Bronchial epithelial cell (primary cell): Measurements from ENCODE around the gene CTSS. TPM values are rescaled to one million over a fixed set of nuclear protein-coding genes. Genes with fewer than 3 reads are reported as not detected.
"Not testable (repeated sequence)": the region's sequence is repeated elsewhere in the genome, so short reads cannot be mapped to it uniquely, and the experiment has no call there.

Source experiments
- DNase-seq: peaks from one replicate; pipeline ENCODE4 v3.0.0-alpha.2; 2010; ENCODE audit warnings: low read depth
- FAIRE-seq: peaks from 2 replicates; lab custom pipeline; 2011; peaks lifted over from hg19 to GRCh38; lab: Jason Lieb, UNC
- H3K27me3 ChIP-seq: 2 replicates; pipeline ENCODE4 v1.5.1; 2011; ENCODE audit warnings: low read length; ENCODE audit not compliant: control insufficient read depth, insufficient read depth
- H3K36me3 ChIP-seq: 2 replicates; pipeline ENCODE4 v1.5.1; 2011; ENCODE audit warnings: low read length; ENCODE audit not compliant: control insufficient read depth, insufficient read depth
- H3K4me3 ChIP-seq: 2 replicates; pipeline ENCODE4 v1.5.1; 2011; ENCODE audit warnings: mild to moderate bottlenecking, low read depth, low read length, control low read depth
- total RNA-seq: library from RNA; depleted of rRNA; stranded (reverse); fragments of >200 nt; gene quantifications from 2 replicates; pipeline ENCODE4 v1.2.1, GENCODE V29; 2014
- TF ChIP-seq, protein P1 (sequence below): IDR thresholded peaks from 2 replicates; pipeline ENCODE4 v1.5.1; 2011; ENCODE audit warnings: mild to moderate bottlenecking, moderate library complexity, low read length, control low read depth, inconsistent platforms; ENCODE audit not compliant: insufficient read depth, severe bottlenecking

CTSS gene
- total RNA-seq, 1 donor from 2014 or later: 0.53 TPM

- H3K36me3 ChIP-seq: no peaks in the 10 kb centered on the region
- no peaks in the 10 kb centered on the region for H3K27me3 ChIP-seq
- DNase-seq: no peak
- FAIRE-seq: no peak
- H3K4me3 ChIP-seq: no peak overlapping the region
- TF ChIP-seq, protein P1, sequence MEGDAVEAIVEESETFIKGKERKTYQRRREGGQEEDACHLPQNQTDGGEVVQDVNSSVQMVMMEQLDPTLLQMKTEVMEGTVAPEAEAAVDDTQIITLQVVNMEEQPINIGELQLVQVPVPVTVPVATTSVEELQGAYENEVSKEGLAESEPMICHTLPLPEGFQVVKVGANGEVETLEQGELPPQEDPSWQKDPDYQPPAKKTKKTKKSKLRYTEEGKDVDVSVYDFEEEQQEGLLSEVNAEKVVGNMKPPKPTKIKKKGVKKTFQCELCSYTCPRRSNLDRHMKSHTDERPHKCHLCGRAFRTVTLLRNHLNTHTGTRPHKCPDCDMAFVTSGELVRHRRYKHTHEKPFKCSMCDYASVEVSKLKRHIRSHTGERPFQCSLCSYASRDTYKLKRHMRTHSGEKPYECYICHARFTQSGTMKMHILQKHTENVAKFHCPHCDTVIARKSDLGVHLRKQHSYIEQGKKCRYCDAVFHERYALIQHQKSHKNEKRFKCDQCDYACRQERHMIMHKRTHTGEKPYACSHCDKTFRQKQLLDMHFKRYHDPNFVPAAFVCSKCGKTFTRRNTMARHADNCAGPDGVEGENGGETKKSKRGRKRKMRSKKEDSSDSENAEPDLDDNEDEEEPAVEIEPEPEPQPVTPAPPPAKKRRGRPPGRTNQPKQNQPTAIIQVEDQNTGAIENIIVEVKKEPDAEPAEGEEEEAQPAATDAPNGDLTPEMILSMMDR: no peak
Measured at GRCh38 chr1:150775276-150775675, 9.7 kb upstream of the CTSS start.

GRCh38 chr1:150772326-150772725 is 6.7 kb upstream of the CTSS start:
- TF ChIP-seq, protein P1: no peak
- DNase-seq: no peak
- Histone ChIP-seq H3K36me3 (no peaks in the 10 kb centered on the region), H3K4me3 (no peak overlapping the region), H3K27me3 (no peaks in the 10 kb centered on the region)
- FAIRE-seq: no peak

DNA sequence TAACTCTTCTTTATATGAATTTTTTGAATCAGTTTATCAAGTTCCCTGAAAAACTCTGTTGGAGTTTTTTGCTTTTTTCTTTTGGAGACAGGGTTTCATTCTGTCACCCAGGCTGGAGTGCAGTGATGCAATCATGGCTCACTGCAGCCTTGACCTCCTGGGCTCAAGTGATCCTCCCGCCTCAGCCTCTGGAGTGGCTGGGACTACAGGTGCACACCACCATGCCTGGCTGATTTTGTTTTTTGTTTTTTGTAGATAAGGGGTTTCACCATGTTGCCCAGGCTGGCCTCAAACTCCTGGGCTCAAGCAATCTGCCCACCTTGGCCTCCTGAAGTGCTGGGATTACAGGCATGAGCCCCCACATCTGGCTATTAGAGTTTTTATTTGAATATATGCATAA is 2.1 kb upstream of the CTSS start:
- FAIRE-seq, DNase-seq, H3K36me3 ChIP-seq, H3K4me3 ChIP-seq, H3K27me3 ChIP-seq: not testable (repeated sequence)

- not testable (repeated sequence) for H3K4me3 ChIP-seq, DNase-seq, H3K27me3 ChIP-seq, FAIRE-seq, H3K36me3 ChIP-seq
Measured at GRCh38 chr1:150765977-150766301, 361 bp upstream of the CTSS start.

GRCh38 chr1:150764617-150765101 is 919 bp downstream of the CTSS start:
- Histone ChIP-seq H3K27me3 (no peaks in the 10 kb centered on the region), H3K4me3 (no peak overlapping the region), H3K36me3 (no peaks in the 10 kb centered on the region)
- TF ChIP-seq, protein P1: no peak
- no peak for FAIRE-seq
- peak; percentile 77 for DNase-seq

DNA sequence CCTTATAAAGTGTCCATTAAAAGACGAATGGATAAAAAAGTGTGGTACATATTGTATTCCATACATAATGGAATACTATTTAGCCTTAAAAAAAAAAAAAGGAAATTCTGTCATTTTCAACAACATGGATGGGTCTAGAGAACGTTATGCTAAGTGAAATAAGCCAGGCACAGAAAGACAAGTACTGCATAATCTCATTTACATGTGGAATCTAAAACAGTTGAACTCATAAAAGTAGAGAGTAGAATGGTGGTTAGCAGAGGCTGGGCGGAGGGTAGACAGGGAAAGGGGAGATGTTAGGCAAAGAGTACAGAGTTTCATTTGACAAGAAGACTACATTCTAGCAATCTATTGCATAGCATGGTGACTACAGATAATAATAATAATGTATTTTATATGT is 2.6 kb downstream of the CTSS start:
- H3K4me3 ChIP-seq: no peak overlapping the region
- no peaks in the 10 kb centered on the region for H3K36me3 ChIP-seq
- no peak for FAIRE-seq
- DNase-seq: no peak
- TF ChIP-seq, protein P1: no peak
- H3K27me3 ChIP-seq: no peaks in the 10 kb centered on the region

- Histone ChIP-seq H3K4me3 (no peak overlapping the region), H3K27me3 (no peaks in the 10 kb centered on the region), H3K36me3 (no peaks in the 10 kb centered on the region)
- DNase-seq: no peak
- TF ChIP-seq, protein P1: no peak
- FAIRE-seq: no peak
Measured at GRCh38 chr1:150762552-150762951, 3.0 kb downstream of the CTSS start.
